Transverse colon (tissue), 4 donors: ENCODE data around the gene JSRP1. TPM values are rescaled to one million over a fixed set of nuclear protein-coding genes. Genes with fewer than 3 reads are reported as not detected.

Experiments
- DNase-seq: peaks from one replicate; pipeline ENCODE4 v3.0.0-alpha.2; 2019
- H3K27ac ChIP-seq, 4 donors: fragments of 200-600 bp; sonication (generic); 2 replicates each; pipeline ENCODE4 v1.5.1; 2016 to 2018; ENCODE audit warnings: inconsistent platforms in 4 of 4
- H3K27me3 ChIP-seq: fragments of 200-600 bp; sonication (generic); 2 replicates; pipeline ENCODE4 v1.5.1; 2017; ENCODE audit warnings: inconsistent platforms
- H3K36me3 ChIP-seq, 4 donors: fragments of 200-600 bp; sonication (generic); 2 replicates each; pipeline ENCODE4 v1.5.1; 2017 to 2019; ENCODE audit warnings: inconsistent platforms in 4 of 4
- H3K4me1 ChIP-seq, 4 donors: fragments of 200-600 bp; sonication (generic); 2 replicates each; pipeline ENCODE4 v1.5.1; 2017 to 2020; ENCODE audit warnings: inconsistent platforms in 4 of 4
- H3K4me3 ChIP-seq, 4 donors: fragments of 200-600 bp; sonication (generic); 1 replicate in 1 of 4; 2 replicates in 3 of 4; pipeline versions ENCODE4 v1.5.1 to v1.6.1; 2017 to 2019; ENCODE audit warnings: inconsistent platforms in 4 of 4
- H3K9me3 ChIP-seq, 2 donors: fragments of 200-600 bp; sonication (generic); 2 replicates each; pipeline ENCODE4 v1.5.1; 2017 to 2019; ENCODE audit warnings: inconsistent platforms in 2 of 2
- EP300 ChIP-seq: sonication (generic); formaldehyde crosslinking; IDR thresholded peaks from one replicate; pipeline ENCODE4 v1.6.1; 2017; ENCODE audit warnings: antibody characterized with exemption, low read depth
- POLR2A ChIP-seq: fragments of 450-650 bp; IDR thresholded peaks from one replicate; pipeline ENCODE4 v1.6.1; 2016; ENCODE audit warnings: antibody characterized with exemption, mild to moderate bottlenecking, moderate library complexity
- POLR2AphosphoS5 ChIP-seq, 3 donors: sonication (generic); formaldehyde crosslinking; IDR thresholded peaks; one replicate each; pipeline ENCODE4 v1.6.1; 2016; ENCODE audit warnings: antibody characterized with exemption in 3 of 3
- WGBS, 2 donors: methylation state at CpG; one replicate each; pipeline ENCODE4 v1.1.5; 2018; ENCODE audit warnings: low coverage in 1 of 2; 5-methylcytosine and 5-hydroxymethylcytosine counted together
- in situ Hi-C, 4 donors: fragments of 200-750 bp; cut with MboI; loops; one replicate each; pipeline versions ENCODE4 v1.15.0 to v1.15.1; 2017; ENCODE audit warnings: low sequenced_read_pairs in 3 of 4, low pct_ligation_motif_present in 1 of 4, low pct_unique_long_range_greater_than_20kb in 1 of 4
- intact Hi-C: fragments of 100-400 bp; cut with DNase I; formaldehyde crosslinking; loops from one replicate; pipeline ENCODE4 v1.15.1; 2023; ENCODE audit warnings: low total_unique reads
- total RNA-seq, 4 donors: library from RNA; depleted of rRNA; stranded (reverse); fragments of >200 nt; gene quantifications; one replicate each; pipeline ENCODE4 v1.1.0, GENCODE V29; 2016
- TF ChIP-seq, protein P1 (sequence below), 5 experiments: fragments of 200-600 bp in 3 of 5; fragments of 450-650 bp in 2 of 5; sonication (generic) in 3 of 5; IDR thresholded peaks; 1 replicate in 2 of 5; 2 replicates in 3 of 5; pipeline ENCODE4 v1.5.1; 2016 to 2017; ENCODE audit warnings: antibody characterized with exemption in 5 of 5, inconsistent platforms in 3 of 5, mild to moderate bottlenecking in 2 of 5, moderate library complexity in 1 of 5

JSRP1 gene
- total RNA-seq, 4 donors from 2014 or later = 5.6 TPM; not detected in 3

DNA sequence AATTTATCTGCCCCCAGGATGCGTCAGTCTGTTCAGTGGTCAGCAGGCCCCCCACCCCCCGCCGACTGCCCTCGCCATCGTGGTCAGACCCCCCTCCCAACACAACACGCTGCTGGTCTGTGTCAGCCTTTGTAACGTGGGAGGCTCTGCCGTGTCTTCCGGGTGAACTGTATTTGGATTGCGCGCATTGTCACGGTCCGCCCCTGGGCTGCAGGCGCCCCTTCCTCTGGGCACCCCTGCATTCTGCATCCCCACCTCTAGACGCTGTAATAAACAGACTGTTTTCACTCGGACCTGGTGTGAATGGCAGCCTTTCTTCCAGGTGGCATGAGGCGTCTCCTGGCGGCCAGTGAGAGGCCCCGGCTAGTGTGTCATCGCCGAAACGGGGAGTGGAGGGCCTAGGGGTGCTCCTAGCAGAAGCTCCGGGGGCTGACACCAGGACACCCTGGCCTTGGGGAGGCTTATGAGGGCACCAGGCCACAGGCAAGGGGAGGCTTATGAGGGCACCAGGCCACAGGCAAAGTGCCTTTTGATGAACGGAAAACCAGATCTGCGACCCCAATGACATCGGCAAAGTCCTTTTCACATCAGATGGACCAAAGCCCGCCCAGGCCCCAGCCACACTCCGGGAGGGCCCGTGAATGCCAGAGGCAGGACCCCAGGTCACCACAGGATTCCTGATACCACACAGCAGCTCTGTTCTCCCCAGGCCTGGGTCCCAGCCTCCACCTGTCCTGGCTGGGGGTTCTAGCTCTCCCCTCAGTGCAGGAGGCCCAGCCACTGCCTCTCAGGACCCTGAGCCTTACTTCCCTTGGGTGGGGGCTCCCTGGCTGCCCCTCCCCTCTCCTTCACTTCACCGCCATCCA lies 23.7 kb downstream of the JSRP1 start:
- intact Hi-C loops = no loop called here
- Histone ChIP-seq H3K4me1 (peaks cover 15 to 28% (median 24%) of the 10 kb centered on the region in 4 donors), H3K4me3 (no peak overlapping the region), H3K9me3 (no peaks in the 10 kb centered on the region), H3K27ac (peak overlapping the region in 1 of 4 donors; percentile 98), H3K27me3 (no peaks in the 10 kb centered on the region), H3K36me3 (peaks cover 0 to 9% (median 3%) of the 10 kb centered on the region in 4 donors)
- in situ Hi-C loops = no loop called here
- WGBS, 2 donors = 79% methylated on average over 29 of the region's 30 CpGs; no CpG with 5 or more reads in 1 of the 2 donors
- DNase-seq = no peak
- TF ChIP-seq POLR2A = no peak
- TF ChIP-seq, protein P1, sequence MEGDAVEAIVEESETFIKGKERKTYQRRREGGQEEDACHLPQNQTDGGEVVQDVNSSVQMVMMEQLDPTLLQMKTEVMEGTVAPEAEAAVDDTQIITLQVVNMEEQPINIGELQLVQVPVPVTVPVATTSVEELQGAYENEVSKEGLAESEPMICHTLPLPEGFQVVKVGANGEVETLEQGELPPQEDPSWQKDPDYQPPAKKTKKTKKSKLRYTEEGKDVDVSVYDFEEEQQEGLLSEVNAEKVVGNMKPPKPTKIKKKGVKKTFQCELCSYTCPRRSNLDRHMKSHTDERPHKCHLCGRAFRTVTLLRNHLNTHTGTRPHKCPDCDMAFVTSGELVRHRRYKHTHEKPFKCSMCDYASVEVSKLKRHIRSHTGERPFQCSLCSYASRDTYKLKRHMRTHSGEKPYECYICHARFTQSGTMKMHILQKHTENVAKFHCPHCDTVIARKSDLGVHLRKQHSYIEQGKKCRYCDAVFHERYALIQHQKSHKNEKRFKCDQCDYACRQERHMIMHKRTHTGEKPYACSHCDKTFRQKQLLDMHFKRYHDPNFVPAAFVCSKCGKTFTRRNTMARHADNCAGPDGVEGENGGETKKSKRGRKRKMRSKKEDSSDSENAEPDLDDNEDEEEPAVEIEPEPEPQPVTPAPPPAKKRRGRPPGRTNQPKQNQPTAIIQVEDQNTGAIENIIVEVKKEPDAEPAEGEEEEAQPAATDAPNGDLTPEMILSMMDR (IDR thresholded peaks at IDR 0.05) = no peak
- no peak for TF ChIP-seq EP300
- no peak for TF ChIP-seq POLR2AphosphoS5 (IDR thresholded peaks at IDR 0.05)

DNA sequence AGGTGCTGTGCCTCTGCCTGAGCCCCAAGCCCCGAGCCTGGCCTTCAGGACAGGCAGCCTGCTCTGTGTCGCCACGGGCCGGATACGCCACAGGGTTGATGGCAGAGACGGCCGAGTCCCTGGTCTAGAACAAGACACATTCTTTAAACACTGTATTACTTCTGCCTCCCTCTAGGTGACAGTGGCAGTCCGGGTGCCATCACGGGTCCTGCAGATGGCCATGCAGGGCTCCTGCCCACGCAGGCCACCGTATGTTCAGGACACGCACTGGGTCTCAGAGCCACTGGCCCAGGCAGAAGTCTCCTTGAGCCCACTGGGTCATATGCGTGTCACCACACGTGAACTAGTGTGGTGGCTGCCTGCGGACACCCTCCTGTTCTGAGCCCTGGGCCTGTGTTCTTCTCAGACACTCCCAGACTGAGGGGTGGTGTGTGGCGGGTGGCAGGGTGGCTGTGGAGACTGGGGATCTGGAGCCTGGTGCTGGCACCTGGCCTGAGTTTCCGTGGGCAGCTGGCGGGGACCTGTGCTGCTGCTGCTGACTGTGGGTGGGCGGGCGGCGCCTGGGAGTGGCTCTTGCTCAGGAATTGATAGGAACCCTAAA lies 24.5 kb downstream of the JSRP1 start:
- no peak for DNase-seq
- 78% methylated on average over 19 of the region's 21 CpGs; no CpG with 5 or more reads in 1 of the 2 donors for WGBS, 2 donors
- Histone ChIP-seq H3K27me3 (no peaks in the 10 kb centered on the region), H3K9me3 (no peaks in the 10 kb centered on the region), H3K4me3 (no peak overlapping the region), H3K4me1 (peaks cover 11 to 24% (median 19%) of the 10 kb centered on the region in 4 donors), H3K36me3 (peaks cover 0 to 16% (median 7%) of the 10 kb centered on the region in 4 donors), H3K27ac (no peak overlapping the region)
- in situ Hi-C loops = no loop called here
- no peak for TF ChIP-seq EP300
- peak; percentile 32 for TF ChIP-seq POLR2A
- TF ChIP-seq, protein P1 (IDR thresholded peaks at IDR 0.05) = peak in 2 of 5 experiments; percentile 13 to 37
- TF ChIP-seq POLR2AphosphoS5 (IDR thresholded peaks at IDR 0.05) = peak in 1 of 3 donors; percentile 70
- intact Hi-C loops = no loop called here

DNA sequence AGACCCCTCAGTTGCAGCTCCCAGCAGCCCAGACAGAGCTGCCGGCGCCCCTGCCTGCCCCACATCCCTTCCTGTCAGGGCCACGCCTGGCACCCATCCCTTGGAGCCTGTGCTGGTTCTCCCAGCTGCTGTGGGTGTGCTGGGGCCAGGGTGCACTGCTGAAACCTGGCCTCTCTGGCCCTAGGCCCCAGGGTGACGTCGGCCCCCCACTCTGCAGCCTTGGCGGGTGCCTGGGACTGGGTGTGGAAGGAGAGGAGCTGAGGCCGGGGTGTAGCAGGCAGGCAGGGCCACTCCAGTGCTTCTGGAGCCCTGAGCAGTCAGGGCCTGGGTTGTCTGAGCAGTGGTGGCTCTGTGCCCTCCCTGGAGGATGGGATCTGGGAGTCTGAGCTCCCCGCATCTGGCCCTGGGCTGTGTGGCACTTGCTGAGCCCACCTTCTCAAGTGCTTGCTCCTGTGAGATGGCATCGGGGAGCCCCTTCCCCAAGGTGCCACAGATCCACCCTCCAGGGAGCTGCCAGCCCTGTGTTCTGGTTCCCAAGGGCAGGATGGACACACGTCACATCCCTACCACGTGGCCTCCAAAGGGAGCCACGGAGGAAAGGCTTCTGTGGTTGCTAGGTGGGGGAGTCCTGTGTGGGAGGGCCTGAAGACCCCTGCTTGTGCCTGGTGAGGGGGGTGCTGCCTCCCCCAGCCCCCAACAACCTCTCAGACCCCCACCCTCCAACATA lies 25.2 kb downstream of the JSRP1 start:
- Histone ChIP-seq H3K36me3 (peaks cover 0 to 21% (median 8%) of the 10 kb centered on the region in 4 donors), H3K4me3 (no peak overlapping the region), H3K27me3 (no peaks in the 10 kb centered on the region), H3K4me1 (peaks cover 11 to 24% (median 19%) of the 10 kb centered on the region in 4 donors), H3K9me3 (no peaks in the 10 kb centered on the region), H3K27ac (peak overlapping the region in 1 of 4 donors; percentile 22)
- intact Hi-C loops = no loop called here
- DNase-seq = no peak
- WGBS, 2 donors = 70% methylated on average over 10 of the region's 12 CpGs; no CpG with 5 or more reads in 1 of the 2 donors
- TF ChIP-seq, protein P1 (IDR thresholded peaks at IDR 0.05) = no peak
- TF ChIP-seq POLR2A = peak; percentile 23
- in situ Hi-C loops = no loop called here

DNA sequence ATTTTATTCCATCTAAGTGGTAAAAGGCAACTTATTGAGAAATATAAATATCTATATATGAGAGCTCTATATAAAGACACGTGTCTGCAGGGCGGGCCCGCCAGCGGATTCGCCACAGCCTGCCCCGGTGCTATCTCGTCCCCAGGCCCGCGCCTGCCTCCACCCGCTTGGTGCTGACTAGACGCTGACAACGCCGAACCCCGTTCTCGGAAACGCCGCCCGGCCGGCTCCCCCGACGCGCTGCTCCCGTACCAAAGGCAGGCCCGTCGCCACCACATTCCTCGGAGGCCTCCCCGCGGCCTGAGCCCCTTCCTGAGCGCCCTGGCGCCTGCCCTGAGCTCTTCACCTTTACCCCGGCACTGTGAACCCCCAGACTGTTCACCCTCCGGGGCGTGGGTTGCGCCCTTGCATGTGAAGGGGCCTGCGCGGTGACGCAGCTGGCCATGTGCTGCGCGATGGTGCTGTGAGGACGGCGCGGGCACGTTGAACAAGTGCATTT lies 26.1 kb downstream of the JSRP1 start:
- 90 to 95% methylated on average over 26 to 43 of the region's 43 CpGs for WGBS, 2 donors
- H3K4me1 ChIP-seq = peaks cover 10 to 18% (median 16%) of the 10 kb centered on the region in 4 donors
- intact Hi-C loops = no loop called here

More for the DNA sequence above, 26.1 kb downstream of the JSRP1 start:
- Histone ChIP-seq H3K27ac (no peak overlapping the region), H3K4me3 (no peak overlapping the region), H3K9me3 (no peaks in the 10 kb centered on the region), H3K27me3 (no peaks in the 10 kb centered on the region), H3K36me3 (peaks cover 0 to 25% (median 8%) of the 10 kb centered on the region in 4 donors)
- TF ChIP-seq POLR2AphosphoS5 (IDR thresholded peaks at IDR 0.05) (no peak), EP300 (no peak), POLR2A (no peak)
- TF ChIP-seq, protein P1 (IDR thresholded peaks at IDR 0.05) = no peak
- in situ Hi-C loops = no loop called here
- DNase-seq = no peak
